Endothelial cell of umbilical vein (primary cell): ENCODE results near the gene MYDGF. TPM values are rescaled to one million over a fixed set of nuclear protein-coding genes. Genes with fewer than 3 reads are reported as not detected.

Experiments
- BruUV-seq: library from RNA; stranded (reverse); fragments of 400-500 nt; replicated peaks from 2 replicates; lab custom pipeline; 2021; lab: Mats Ljungman, UMichigan
- CTCF ChIA-PET: fragments of 300-600, 350-600 bp; sonication (Branson Sonifier 250); formaldehyde crosslinking; loops from one replicate; lab custom pipeline; 2021; ENCODE audit warnings: antibody characterized with exemption, inconsistent platforms; lab: Charles Lee
- POLR2A ChIA-PET: fragments of 300-600, 350-600 bp; sonication (Branson Sonifier 250); formaldehyde crosslinking; loops from one replicate; lab custom pipeline; 2021; ENCODE audit warnings: antibody characterized with exemption, inconsistent platforms; lab: Charles Lee
- DNase-seq: peaks from one replicate; pipeline ENCODE4 v3.0.0-alpha.2; 2011; ENCODE audit warnings: low read depth, low spot score
- FAIRE-seq: peaks from 2 replicates; lab custom pipeline; 2011; peaks lifted over from hg19 to GRCh38; lab: Jason Lieb, UNC
- H2AFZ ChIP-seq: 2 replicates; pipeline ENCODE4 v1.6.0; 2012; ENCODE audit warnings: low read depth, low read length, control low read depth, inconsistent platforms
- H3K27ac ChIP-seq: 2 replicates; pipeline ENCODE4 v1.5.1; 2011; ENCODE audit warnings: low read depth, mild to moderate bottlenecking, control low read depth, low read length, moderate library complexity; ENCODE audit not compliant: insufficient read depth
- H3K27me3 ChIP-seq, 2 experiments: 2 replicates each; pipeline versions ENCODE4 v1.6.0 to v1.6.1; 2011; ENCODE audit warnings: low read length in 2 of 2, mixed read lengths in 1 of 2; ENCODE audit not compliant: control insufficient read depth in 2 of 2, insufficient read depth in 2 of 2
- H3K36me3 ChIP-seq, 2 experiments: 2 replicates in 1 of 2; 3 replicates in 1 of 2; pipeline ENCODE4 v1.5.1; 2011; ENCODE audit warnings: low read length in 2 of 2, mild to moderate bottlenecking in 1 of 2, moderate library complexity in 1 of 2; ENCODE audit not compliant: control insufficient read depth in 2 of 2, insufficient read depth in 2 of 2; ENCODE audit errors: extremely low read depth in 1 of 2
- H3K4me1 ChIP-seq: 3 replicates; pipeline ENCODE4 v1.5.1; 2011; ENCODE audit warnings: mild to moderate bottlenecking, low read length; ENCODE audit not compliant: control insufficient read depth, insufficient read depth; ENCODE audit errors: extremely low read depth
- H3K4me2 ChIP-seq: 2 replicates; pipeline ENCODE4 v1.6.1; 2011; ENCODE audit warnings: low read length, control low read depth, mixed read lengths; ENCODE audit not compliant: insufficient read depth
- H3K4me3 ChIP-seq, 3 experiments: fragments of 200-600 bp in 1 of 3; sonication (generic), shearing (Covaris generic) in 1 of 3; replicated peaks in 1 of 3; 2 replicates each; pipeline ENCODE4 v1.5.1; 2011 to 2016; ENCODE audit warnings: control low read depth in 3 of 3, low read length in 3 of 3, mild to moderate bottlenecking in 2 of 3, inconsistent platforms in 1 of 3, low read depth in 1 of 3, moderate library complexity in 1 of 3; ENCODE audit not compliant: insufficient read depth in 1 of 3
- H3K79me2 ChIP-seq: 2 replicates; pipeline ENCODE4 v1.6.0; 2012; ENCODE audit warnings: low read length, inconsistent platforms; ENCODE audit not compliant: control insufficient read depth, insufficient read depth
- H3K9ac ChIP-seq: replicated peaks from 2 replicates; pipeline ENCODE3; 2011; ENCODE audit warnings: low read length, control low read depth; ENCODE audit not compliant: insufficient read depth; ENCODE audit errors: extremely low read depth
- H3K9me1 ChIP-seq: replicated peaks from 3 replicates; pipeline ENCODE4 v1.6.0; 2011; ENCODE audit warnings: mild to moderate bottlenecking, low read length; ENCODE audit not compliant: control insufficient read depth, insufficient read depth; ENCODE audit errors: extremely low read depth
- H3K9me3 ChIP-seq: replicated peaks from 2 replicates; pipeline ENCODE4 v1.5.1; 2012; ENCODE audit warnings: low read length, inconsistent platforms; ENCODE audit not compliant: control insufficient read depth, insufficient read depth
- H4K20me1 ChIP-seq: replicated peaks from 2 replicates; pipeline ENCODE3; 2011; ENCODE audit warnings: mild to moderate bottlenecking, low read length; ENCODE audit not compliant: control insufficient read depth, insufficient read depth; ENCODE audit errors: extremely low read depth
- EZH2 ChIP-seq: IDR thresholded peaks from 2 replicates; pipeline ENCODE4 v1.6.1; 2012; ENCODE audit warnings: borderline replicate concordance, low read depth, mild to moderate bottlenecking, moderate library complexity, low read length, inconsistent platforms; ENCODE audit not compliant: severe bottlenecking
- GATA2 ChIP-seq: IDR thresholded peaks from 2 replicates; pipeline ENCODE4 v1.7.0; 2011; ENCODE audit warnings: low read depth, mild to moderate bottlenecking, moderate library complexity, mixed read lengths, low read length; ENCODE audit not compliant: insufficient read length, insufficient read depth
- JUN ChIP-seq: IDR thresholded peaks from 2 replicates; pipeline ENCODE4 v1.6.1; 2011; ENCODE audit warnings: borderline replicate concordance, low read depth; ENCODE audit not compliant: insufficient read length, insufficient read depth
- MYC ChIP-seq: IDR thresholded peaks from one replicate; pipeline ENCODE4 v1.6.1; 2011; ENCODE audit warnings: mild to moderate bottlenecking, low read depth, low read length
- POLR2A ChIP-seq: IDR thresholded peaks from 2 replicates; pipeline ENCODE4 v1.6.1; 2012; ENCODE audit warnings: low read depth, mild to moderate bottlenecking, control low read depth, low read length
- dilution Hi-C: fragments of 300-500 bp; cut with MboI; formaldehyde crosslinking; loops from one replicate; pipeline ENCODE4 v1.15.0; 2019; ENCODE audit warnings: low sequenced_read_pairs; ENCODE audit not compliant: extremely low pct_ligation_motif_present
- intact Hi-C: fragments of 100-400 bp; cut with micrococcal nuclease; formaldehyde crosslinking; loops from one replicate; pipeline ENCODE4 v1.10.0; 2022
- polyA plus RNA-seq, 4 experiments: library from polyadenylated mRNA; depleted of rRNA in 3 of 4; stranded (reverse) in 3 of 4; unstranded in 1 of 4; fragments of >200 nt; gene quantifications; 2 replicates each; pipeline versions ENCODE4 v1.2.1 to v1.2.3, GENCODE V29; 2011 to 2012; ENCODE audit warnings: missing spikeins in 1 of 4
- total RNA-seq: library from RNA; stranded (reverse); gene quantifications from 2 replicates; pipeline ENCODE4 v1.2.3, GENCODE V29; 2021
- TF ChIP-seq, protein P1 (sequence below): IDR thresholded peaks from 2 replicates; pipeline ENCODE4 v1.6.1; 2011; ENCODE audit not compliant: insufficient read depth, insufficient read length
- TF ChIP-seq, protein P2 (sequence below), 2 donors: IDR thresholded peaks; 1 replicate in 1 of 2; 2 replicates in 1 of 2; pipeline ENCODE4 v1.5.1; 2011; ENCODE audit warnings: low read length in 2 of 2, mild to moderate bottlenecking in 2 of 2, moderate library complexity in 2 of 2, control low read depth in 1 of 2, inconsistent platforms in 1 of 2, low read depth in 1 of 2; ENCODE audit not compliant: insufficient read depth in 1 of 2; ENCODE audit errors: extremely low read depth in 1 of 2

The MYDGF gene
- total and polyA plus RNA-seq, 2 donors (not counting 3 experiments of a cell fraction or from before 2014, with no cell fraction given), result 191 to 337 TPM

DNA sequence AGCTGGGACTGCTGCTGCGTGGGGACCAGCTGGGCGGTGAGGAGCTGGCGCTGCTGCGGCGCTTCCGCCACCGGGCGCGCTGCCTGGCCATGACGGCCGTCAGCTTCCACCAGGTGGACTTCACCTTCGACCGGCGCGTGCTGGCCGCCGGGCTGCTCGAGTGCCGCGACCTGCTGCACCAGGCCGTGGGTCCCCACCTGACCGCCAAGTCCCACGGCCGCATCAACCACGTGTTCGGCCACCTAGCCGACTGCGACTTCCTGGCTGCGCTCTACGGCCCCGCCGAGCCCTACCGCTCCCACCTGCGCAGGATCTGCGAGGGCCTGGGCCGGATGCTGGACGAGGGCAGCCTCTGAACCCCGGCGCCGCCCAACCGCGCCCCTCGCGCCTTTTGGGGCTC, 18.1 kb downstream of the MYDGF start:
- dilution Hi-C loops, result no loop called here
- Histone ChIP-seq H3K9ac (no peak overlapping the region), H3K4me2 (no peak overlapping the region), H3K9me1 (no peaks in the 10 kb centered on the region), H3K4me3 (no peak overlapping the region), H3K79me2 (peaks cover 15% of the 10 kb centered on the region), H3K9me3 (no peaks in the 10 kb centered on the region), H4K20me1 (no peaks in the 10 kb centered on the region), H3K4me1 (peaks cover 23% of the 10 kb centered on the region), H3K36me3 (peaks cover 0 to 28% of the 10 kb centered on the region in 2 experiments), H3K27me3 (no peaks in the 10 kb centered on the region), H3K27ac (no peak overlapping the region), H2AFZ (no peak overlapping the region)
- FAIRE-seq (no peak), DNase-seq (no peak)
- CTCF ChIA-PET, result no interaction called here
- no TSS peak for BruUV-seq
- intact Hi-C loops, result no loop called here
- POLR2A ChIA-PET, result no interaction called here
- TF ChIP-seq EZH2 (no peak), MYC (no peak), POLR2A (no peak), JUN (no peak), GATA2 (no peak)
- TF ChIP-seq, protein P1, sequence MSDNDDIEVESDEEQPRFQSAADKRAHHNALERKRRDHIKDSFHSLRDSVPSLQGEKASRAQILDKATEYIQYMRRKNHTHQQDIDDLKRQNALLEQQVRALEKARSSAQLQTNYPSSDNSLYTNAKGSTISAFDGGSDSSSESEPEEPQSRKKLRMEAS, result no peak
- TF ChIP-seq, protein P2, sequence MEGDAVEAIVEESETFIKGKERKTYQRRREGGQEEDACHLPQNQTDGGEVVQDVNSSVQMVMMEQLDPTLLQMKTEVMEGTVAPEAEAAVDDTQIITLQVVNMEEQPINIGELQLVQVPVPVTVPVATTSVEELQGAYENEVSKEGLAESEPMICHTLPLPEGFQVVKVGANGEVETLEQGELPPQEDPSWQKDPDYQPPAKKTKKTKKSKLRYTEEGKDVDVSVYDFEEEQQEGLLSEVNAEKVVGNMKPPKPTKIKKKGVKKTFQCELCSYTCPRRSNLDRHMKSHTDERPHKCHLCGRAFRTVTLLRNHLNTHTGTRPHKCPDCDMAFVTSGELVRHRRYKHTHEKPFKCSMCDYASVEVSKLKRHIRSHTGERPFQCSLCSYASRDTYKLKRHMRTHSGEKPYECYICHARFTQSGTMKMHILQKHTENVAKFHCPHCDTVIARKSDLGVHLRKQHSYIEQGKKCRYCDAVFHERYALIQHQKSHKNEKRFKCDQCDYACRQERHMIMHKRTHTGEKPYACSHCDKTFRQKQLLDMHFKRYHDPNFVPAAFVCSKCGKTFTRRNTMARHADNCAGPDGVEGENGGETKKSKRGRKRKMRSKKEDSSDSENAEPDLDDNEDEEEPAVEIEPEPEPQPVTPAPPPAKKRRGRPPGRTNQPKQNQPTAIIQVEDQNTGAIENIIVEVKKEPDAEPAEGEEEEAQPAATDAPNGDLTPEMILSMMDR (IDR thresholded peaks at IDR 0.05; ENCODE audit: extremely low read depth in 1 of 2, insufficient read depth in 1 of 2, low read depth in 1 of 2, low read length in 2 of 2), result no peak
